Body of pancreas (tissue), 4 donors: ENCODE results near the gene ODF2L.

Experiments used
- POLR2A ChIP-seq, 3 donors: fragments of 450-650 bp; IDR thresholded peaks; one replicate each; pipeline ENCODE4 v1.6.1; 2016; ENCODE audit warnings: antibody characterized with exemption in 3 of 3, mild to moderate bottlenecking in 2 of 3
- TF ChIP-seq, protein P1 (sequence below), 7 experiments: fragments of 450-650 bp in 4 of 7; fragments of 200-600 bp in 3 of 7; sonication (generic) in 3 of 7; IDR thresholded peaks; one replicate each; pipeline ENCODE4 v1.5.1; 2016 to 2019; ENCODE audit warnings: antibody characterized with exemption in 7 of 7

DNA sequence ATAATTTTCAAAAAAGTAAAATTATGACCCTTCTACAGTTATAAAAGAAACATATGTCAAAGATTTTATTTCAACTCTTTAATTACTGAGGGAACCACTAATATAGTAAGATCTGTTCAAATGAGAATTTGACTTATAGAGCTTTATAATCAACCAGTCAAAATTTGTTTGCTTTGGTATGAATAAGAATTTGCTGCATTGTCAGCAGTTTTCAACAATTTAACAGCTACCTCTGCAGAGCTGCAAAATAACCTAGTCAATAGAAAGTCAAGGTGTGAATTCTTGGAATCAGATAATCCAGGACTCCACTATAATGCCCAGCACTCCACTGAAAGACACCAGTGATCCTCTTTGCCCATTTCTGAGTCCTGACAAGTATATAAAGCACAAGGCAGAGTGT lies 78.2 kb downstream of the ODF2L start:
- TF ChIP-seq, protein P1, sequence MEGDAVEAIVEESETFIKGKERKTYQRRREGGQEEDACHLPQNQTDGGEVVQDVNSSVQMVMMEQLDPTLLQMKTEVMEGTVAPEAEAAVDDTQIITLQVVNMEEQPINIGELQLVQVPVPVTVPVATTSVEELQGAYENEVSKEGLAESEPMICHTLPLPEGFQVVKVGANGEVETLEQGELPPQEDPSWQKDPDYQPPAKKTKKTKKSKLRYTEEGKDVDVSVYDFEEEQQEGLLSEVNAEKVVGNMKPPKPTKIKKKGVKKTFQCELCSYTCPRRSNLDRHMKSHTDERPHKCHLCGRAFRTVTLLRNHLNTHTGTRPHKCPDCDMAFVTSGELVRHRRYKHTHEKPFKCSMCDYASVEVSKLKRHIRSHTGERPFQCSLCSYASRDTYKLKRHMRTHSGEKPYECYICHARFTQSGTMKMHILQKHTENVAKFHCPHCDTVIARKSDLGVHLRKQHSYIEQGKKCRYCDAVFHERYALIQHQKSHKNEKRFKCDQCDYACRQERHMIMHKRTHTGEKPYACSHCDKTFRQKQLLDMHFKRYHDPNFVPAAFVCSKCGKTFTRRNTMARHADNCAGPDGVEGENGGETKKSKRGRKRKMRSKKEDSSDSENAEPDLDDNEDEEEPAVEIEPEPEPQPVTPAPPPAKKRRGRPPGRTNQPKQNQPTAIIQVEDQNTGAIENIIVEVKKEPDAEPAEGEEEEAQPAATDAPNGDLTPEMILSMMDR (IDR thresholded peaks at IDR 0.05) = no peak
- TF ChIP-seq POLR2A (IDR thresholded peaks at IDR 0.05) = no peak
